WTC11 (cell line): ENCODE data around the gene CDK7. TPM values are rescaled to one million over a fixed set of nuclear protein-coding genes. Genes with fewer than 3 reads are reported as not detected.

Experiments used
- ATAC-seq: fragments of 200-7000 bp; cut with Tn5 transposase; 2 replicates; pipeline ENCODE4 v1.10.0; 2021; ENCODE audit warnings: mild to moderate bottlenecking, moderate library complexity
- CTCF ChIA-PET: fragments of 300-600 bp; sonication (Branson Sonifier 250); formaldehyde crosslinking; loops from one replicate; lab custom pipeline; 2021; ENCODE audit warnings: antibody characterized with exemption; lab: Charles Lee
- POLR2A ChIA-PET: fragments of 350-600 bp; sonication (Branson Sonifier 250); formaldehyde crosslinking; loops from one replicate; lab custom pipeline; 2021; ENCODE audit warnings: antibody characterized with exemption; lab: Charles Lee
- DNase-seq: peaks from one replicate; pipeline ENCODE4 v3.0.0; 2021; ENCODE audit warnings: low spot score
- H3K27ac Mint-ChIP-seq: 2 replicates; pipeline ENCODE4 v1.8.0; 2021; ENCODE audit warnings: mixed read lengths
- H3K27me3 Mint-ChIP-seq: 2 replicates; pipeline ENCODE4 v1.8.0; 2021; ENCODE audit warnings: low read depth, mild to moderate bottlenecking, moderate library complexity, mixed read lengths
- H3K36me3 Mint-ChIP-seq: 2 replicates; pipeline ENCODE4 v1.8.0; 2021; ENCODE audit warnings: mixed read lengths
- H3K4me1 Mint-ChIP-seq: 2 replicates; pipeline ENCODE4 v1.8.0; 2022; ENCODE audit warnings: mixed read lengths
- H3K4me3 Mint-ChIP-seq: 2 replicates; pipeline ENCODE4 v1.8.0; 2021; ENCODE audit warnings: mild to moderate bottlenecking, moderate library complexity, mixed read lengths
- H3K9me3 Mint-ChIP-seq: 2 replicates; pipeline ENCODE4 v1.8.0; 2021; ENCODE audit warnings: mixed read lengths
- ATF6 ChIP-seq: sonication (generic); formaldehyde crosslinking; IDR thresholded peaks from 2 replicates; pipeline ENCODE4 v1.8.1; 2023; ENCODE audit warnings: mild to moderate bottlenecking, missing genetic modification reagents
- CREM ChIP-seq: sonication (generic); formaldehyde crosslinking; IDR thresholded peaks from 2 replicates; pipeline ENCODE4 v1.8.1; 2022; ENCODE audit warnings: mild to moderate bottlenecking, missing genetic modification reagents, moderate library complexity
- ERG ChIP-seq: fragments of 250-450 bp; sonication (Bioruptor Pico); IDR thresholded peaks from 2 replicates; pipeline ENCODE4 v1.8.0; 2021; ENCODE audit warnings: mild to moderate bottlenecking
- ETV6 ChIP-seq: sonication (generic); formaldehyde crosslinking; IDR thresholded peaks from 2 replicates; pipeline ENCODE4 v1.8.1; 2022; ENCODE audit warnings: mild to moderate bottlenecking, missing genetic modification reagents
- FOXK1 ChIP-seq: sonication (generic); formaldehyde crosslinking; IDR thresholded peaks from 2 replicates; pipeline ENCODE4 v1.8.0; 2022; ENCODE audit warnings: mild to moderate bottlenecking, moderate library complexity, missing genetic modification reagents
- GABPB1 ChIP-seq: sonication (generic); formaldehyde crosslinking; IDR thresholded peaks from 2 replicates; pipeline ENCODE4 v1.8.1; 2023; ENCODE audit warnings: mild to moderate bottlenecking, missing genetic modification reagents
- HMGA2 ChIP-seq: fragments of 250-450 bp; sonication (Bioruptor Pico); IDR thresholded peaks from 2 replicates; pipeline ENCODE4 v1.4.0; 2021; ENCODE audit warnings: mild to moderate bottlenecking, moderate library complexity
- IRF1 ChIP-seq: sonication (generic); formaldehyde crosslinking; IDR thresholded peaks from 2 replicates; pipeline ENCODE4 v1.8.0; 2023; ENCODE audit warnings: missing genetic modification reagents
- JAZF1 ChIP-seq: fragments of 250-450 bp; sonication (Bioruptor Pico); IDR thresholded peaks from 2 replicates; pipeline ENCODE4 v1.9.0; 2021; ENCODE audit warnings: moderate library complexity, mild to moderate bottlenecking, inconsistent platforms
- NFATC4 ChIP-seq: fragments of 250-450 bp; sonication (Bioruptor Pico); IDR thresholded peaks from 2 replicates; pipeline ENCODE4 v1.9.0; 2021; ENCODE audit warnings: mild to moderate bottlenecking
- NFYB ChIP-seq: sonication (generic); formaldehyde crosslinking; conservative IDR thresholded peaks from 2 replicates; pipeline ENCODE4 v1.8.0; 2022; ENCODE audit warnings: low read depth, missing genetic modification reagents
- NR1H2 ChIP-seq: sonication (generic); formaldehyde crosslinking; IDR thresholded peaks from 2 replicates; pipeline ENCODE4 v1.9.0; 2021; ENCODE audit warnings: mild to moderate bottlenecking, moderate library complexity, missing genetic modification reagents
- NR2C2 ChIP-seq: sonication (generic); formaldehyde crosslinking; IDR thresholded peaks from 2 replicates; pipeline ENCODE4 v1.8.0; 2022; ENCODE audit warnings: mild to moderate bottlenecking, missing genetic modification reagents
- NR3C1 ChIP-seq: sonication (generic); formaldehyde crosslinking; conservative IDR thresholded peaks from 2 replicates; pipeline ENCODE4 v1.8.1; 2023; ENCODE audit warnings: low read depth, mild to moderate bottlenecking, missing genetic modification reagents
- OVOL2 ChIP-seq: fragments of 250-450 bp; sonication (Bioruptor Pico); IDR thresholded peaks from 2 replicates; pipeline ENCODE4 v1.9.0; 2021; ENCODE audit warnings: mild to moderate bottlenecking, borderline replicate concordance
- PRRX2 ChIP-seq: fragments of 250-450 bp; sonication (Bioruptor Pico); IDR thresholded peaks from 2 replicates; pipeline ENCODE4 v1.8.0; 2021; ENCODE audit warnings: mild to moderate bottlenecking
- SMAD3 ChIP-seq: sonication (generic); formaldehyde crosslinking; IDR thresholded peaks from 2 replicates; pipeline ENCODE4 v1.8.0; 2022; ENCODE audit warnings: missing genetic modification reagents, mild to moderate bottlenecking, borderline replicate concordance
- TEAD4 ChIP-seq: sonication (generic); formaldehyde crosslinking; IDR thresholded peaks from 2 replicates; pipeline ENCODE4 v1.8.0; 2022; ENCODE audit warnings: mild to moderate bottlenecking, missing genetic modification reagents
- USF1 ChIP-seq: sonication (generic); formaldehyde crosslinking; IDR thresholded peaks from 2 replicates; pipeline ENCODE4 v1.8.0; 2022; ENCODE audit warnings: mild to moderate bottlenecking, missing genetic modification reagents
- USF2 ChIP-seq: sonication (generic); formaldehyde crosslinking; IDR thresholded peaks from 2 replicates; pipeline ENCODE4 v1.8.1; 2023; ENCODE audit warnings: mild to moderate bottlenecking, missing genetic modification reagents, moderate library complexity
- ZNF138 ChIP-seq: sonication (generic); formaldehyde crosslinking; conservative IDR thresholded peaks from 2 replicates; pipeline ENCODE4 v1.8.1; 2022; ENCODE audit warnings: mild to moderate bottlenecking, moderate library complexity, missing genetic modification reagents
- ZNF512 ChIP-seq: sonication (generic); formaldehyde crosslinking; IDR thresholded peaks from 2 replicates; pipeline ENCODE4 v1.8.1; 2022; ENCODE audit warnings: missing genetic modification reagents, borderline replicate concordance
- ZSCAN18 ChIP-seq: fragments of 250-450 bp; sonication (Bioruptor Pico); IDR thresholded peaks from 2 replicates; pipeline ENCODE4 v2.1.2; 2022; ENCODE audit warnings: mild to moderate bottlenecking, moderate library complexity
- total RNA-seq: library from RNA; stranded (reverse); gene quantifications from 3 replicates; pipeline ENCODE4 v1.2.3, GENCODE V29; 2021

CDK7 gene
- total RNA-seq, 1 experiment from 2014 or later, result 62.7 TPM

GRCh38 chr5:69285448-69286116, 50.9 kb downstream of the CDK7 start (continued):
- TF ChIP-seq USF1, result no peak
- no peak for TF ChIP-seq USF2 (CRISPR knock-in tag)
- no peak for TF ChIP-seq HMGA2 (CRISPR knock-in tag)
- TF ChIP-seq CREM, result no peak
- no peak for TF ChIP-seq GABPB1 (CRISPR knock-in tag)
- TF ChIP-seq ATF6 (CRISPR knock-in tag), result no peak
- TF ChIP-seq SMAD3 (CRISPR knock-in tag), result no peak

- ATAC-seq, result peak; percentile 67
- POLR2A ChIA-PET, result interaction anchor here (0.8 to 1.1 kb wide), 2 partner anchors 31 to 81 kb away, joined by 3 to 4 read pairs; partner anchors contain the start of genes AK6, RAD17 and TAF9
- Mint-ChIP-seq H3K9me3 (no peaks in the 10 kb centered on the region), H3K4me1 (peaks cover 13% of the 10 kb centered on the region)
- DNase-seq, result no peak
- TF ChIP-seq USF2 (CRISPR knock-in tag) (no peak), ZNF512 (no peak), NR1H2 (no peak), TEAD4 (no peak), ERG (no peak), NR2C2 (CRISPR knock-in tag) (no peak), PRRX2 (CRISPR knock-in tag) (no peak), IRF1 (CRISPR knock-in tag) (no peak), JAZF1 (no peak), NFYB (CRISPR knock-in tag) (no peak), NFATC4 (no peak), OVOL2 (no peak), ZSCAN18 (CRISPR knock-in tag) (no peak), FOXK1 (CRISPR knock-in tag) (no peak), ETV6 (CRISPR knock-in tag) (no peak), ZNF138 (CRISPR knock-in tag) (no peak), NR3C1 (CRISPR knock-in tag) (no peak)
- TF ChIP-seq, all 79 proteins: peak for 0
- Mint-ChIP-seq H3K27ac (no peak overlapping the region), H3K36me3 (no peaks in the 10 kb centered on the region), H3K27me3 (no peaks in the 10 kb centered on the region), H3K4me3 (no peak overlapping the region)
- CTCF ChIA-PET, result interaction anchor here (1.0 to 2.6 kb wide), 2 partner anchors 22 to 46 kb away, joined by 3 to 11 read pairs; no protein-coding TSS in a partner anchor
These were observed 53.4 kb downstream of the CDK7 start for GRCh38 chr5:69288069-69288468.
